Measurements from ENCODE around the gene AFDN.

DNA sequence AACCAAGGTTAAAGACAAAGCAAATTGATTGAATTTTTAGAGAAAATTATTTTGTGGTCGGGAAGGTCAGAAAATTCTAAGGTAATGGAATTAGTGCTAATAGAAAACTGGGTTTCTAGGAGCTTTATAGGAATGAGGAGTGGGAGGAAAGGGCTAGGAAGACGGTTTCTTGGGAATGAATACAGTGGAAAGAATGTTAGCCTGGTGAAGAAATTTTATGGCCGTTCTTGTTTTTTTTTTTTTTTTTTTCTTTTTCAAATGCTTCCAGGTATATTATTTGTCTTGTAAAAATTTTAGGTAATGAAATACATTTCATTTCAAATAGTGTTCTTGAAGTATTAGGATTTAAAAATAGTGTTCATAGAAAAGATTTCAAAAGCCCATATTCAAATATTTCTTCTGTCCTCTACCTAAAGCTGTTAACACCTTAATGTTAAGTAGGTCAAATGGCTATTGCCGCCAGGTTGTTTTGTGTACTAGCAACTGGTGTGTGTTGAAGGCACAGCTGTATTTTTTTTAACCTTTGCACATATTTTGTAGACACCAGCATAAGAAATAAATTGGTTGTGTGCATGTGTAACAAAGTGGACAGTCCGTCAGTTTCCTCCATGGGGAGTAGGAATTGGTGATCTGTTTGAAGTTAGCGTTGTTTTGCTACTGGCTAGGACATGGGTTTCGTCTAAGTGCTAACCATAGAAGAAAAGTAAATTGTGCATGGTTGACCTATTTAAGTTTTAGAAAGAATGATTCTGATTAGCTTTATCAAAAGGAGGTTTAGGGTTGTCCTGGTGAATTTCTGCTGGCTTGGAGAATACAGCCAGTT lies 32.3 kb downstream of the AFDN start:
- no peak for TF ChIP-seq EP300 (IDR thresholded peaks at IDR 0.05; ENCODE audit: low read depth)
- no peak for TF ChIP-seq POLR2AphosphoS5 (IDR thresholded peaks at IDR 0.05)
- no peak for TF ChIP-seq CTCF (IDR thresholded peaks at IDR 0.05)
- no peak for TF ChIP-seq POLR2A (IDR thresholded peaks at IDR 0.05)
